GM20431 (cell line): ENCODE results near the gene MRTFB.

Experiments used
- in situ Hi-C: fragments of 300-500 bp; cut with MseI, MboI; formaldehyde crosslinking; loops from one replicate; pipeline ENCODE4 v1.15.0; 2020; ENCODE audit warnings: low sequenced_read_pairs; ENCODE audit not compliant: unreplicated experiment

Gene MRTFB

DNA sequence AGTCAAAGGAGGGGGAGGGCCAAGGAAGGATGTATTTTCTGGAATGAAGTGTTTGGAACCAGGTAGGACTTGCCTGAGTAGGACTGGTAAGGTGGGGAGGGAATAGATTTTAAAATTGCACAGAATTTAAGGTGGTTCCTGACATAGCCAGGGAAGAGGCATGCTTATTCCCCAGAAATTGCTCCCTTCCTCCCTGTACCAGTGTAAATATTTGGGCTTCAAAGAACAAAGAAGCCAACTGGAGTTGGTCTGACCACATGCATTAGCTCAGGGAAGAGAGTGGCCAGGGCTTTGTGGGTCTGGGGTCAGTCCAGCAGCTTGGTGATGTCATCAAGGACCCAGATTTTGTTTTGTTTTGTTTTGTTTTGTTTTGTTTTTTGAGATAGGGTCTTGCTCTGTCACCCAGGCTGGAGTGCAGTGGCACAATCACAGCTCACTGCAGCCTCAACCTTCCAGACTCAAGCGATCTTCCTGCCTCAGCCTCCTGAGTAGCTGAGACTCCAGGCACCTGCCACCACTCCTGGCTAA, 9.3 kb upstream of the MRTFB start:
- in situ Hi-C loops, result loop anchor here (10.0 kb wide), 1 partner anchor 137 kb away; the partner anchor contains the start of gene ERCC4

DNA sequence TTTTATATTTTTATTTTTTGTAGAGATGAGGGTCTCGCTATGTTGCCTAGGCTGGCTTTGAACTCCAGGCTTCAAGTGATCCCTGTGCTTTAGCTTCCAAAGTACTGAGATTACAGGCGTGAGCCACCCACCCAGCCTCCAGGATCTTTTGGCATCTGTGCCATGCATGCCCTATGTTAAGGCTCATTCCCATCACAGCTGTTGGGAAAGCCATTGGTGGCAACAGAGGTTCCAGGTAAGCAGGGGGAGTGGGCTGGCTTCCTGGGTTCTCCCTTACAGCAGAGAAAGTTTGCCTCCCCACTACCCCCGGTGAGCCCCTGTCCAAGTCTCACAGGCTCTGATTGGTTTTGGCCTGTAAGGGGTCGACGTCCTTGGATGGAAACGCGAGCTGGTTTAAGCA, 8.9 kb upstream of the MRTFB start:
- in situ Hi-C loops, result loop anchor here (10.0 kb wide), 1 partner anchor 137 kb away; the partner anchor contains the start of gene ERCC4

DNA sequence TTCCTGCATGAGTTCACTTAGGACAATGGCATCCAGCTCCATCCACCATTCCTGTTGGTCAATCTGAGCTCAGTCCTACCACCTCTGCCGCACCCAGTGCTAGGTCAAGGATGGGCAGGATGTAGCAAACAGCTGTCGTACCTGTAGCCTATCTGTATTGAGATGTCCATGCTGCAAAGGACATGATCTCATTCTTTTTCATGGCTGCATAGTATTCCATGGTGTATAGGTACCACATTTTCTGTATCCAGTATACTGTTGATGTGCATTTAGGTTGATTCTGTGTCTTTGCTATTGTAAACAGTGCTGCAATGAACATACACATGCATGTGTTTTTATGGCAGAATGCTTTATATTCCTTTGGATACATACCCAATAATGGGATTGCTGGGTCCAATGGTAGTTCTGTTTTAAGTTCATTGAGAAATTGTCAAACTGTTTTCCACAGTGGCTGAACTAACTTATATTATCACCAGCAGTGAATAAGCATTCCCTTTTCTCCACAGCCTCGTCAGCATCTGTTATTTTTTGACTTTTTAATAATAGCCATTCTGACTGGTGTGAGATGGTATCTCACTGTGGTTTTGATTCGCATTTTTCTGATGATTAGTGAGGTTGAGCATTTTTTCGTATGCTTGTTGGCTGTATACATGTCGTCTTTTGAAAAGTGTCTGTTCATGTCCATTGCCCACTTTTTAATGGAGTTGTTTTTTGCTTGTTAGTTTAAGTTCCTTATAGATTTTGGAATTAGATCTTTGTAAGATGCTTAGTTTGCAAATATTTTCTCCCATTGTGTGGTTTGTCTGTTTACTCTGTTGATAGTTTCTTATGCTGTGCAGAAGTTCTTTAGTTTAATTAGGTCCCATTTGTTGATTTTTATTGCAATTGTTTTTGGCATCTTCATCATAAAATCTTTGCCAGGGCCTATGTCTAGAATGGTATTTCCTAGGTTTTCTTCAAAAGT, 7.2 kb upstream of the MRTFB start:
- in situ Hi-C loops, result loop anchor here (10.0 kb wide), 1 partner anchor 139 kb away; the partner anchor contains the start of gene ERCC4

DNA sequence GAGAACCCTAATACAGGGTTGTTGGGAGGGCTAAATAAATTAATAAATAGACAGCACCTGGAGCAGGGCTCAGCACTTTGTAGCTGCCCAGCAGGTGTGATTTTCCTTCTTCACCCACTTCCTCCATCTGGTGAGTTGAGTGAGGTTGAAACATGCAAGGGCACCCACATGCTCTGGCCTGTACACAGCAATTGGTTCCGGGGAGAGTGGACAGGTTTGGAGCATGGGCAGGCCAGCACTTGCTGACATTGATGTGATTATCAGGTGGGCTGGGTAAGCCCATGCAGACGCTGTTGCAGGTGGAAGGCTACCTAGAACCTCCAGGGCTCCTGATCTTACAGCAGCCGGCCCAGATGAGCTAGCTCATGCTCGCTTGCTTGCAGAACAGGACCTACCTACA, 1.3 kb upstream of the MRTFB start:
- in situ Hi-C loops, result loop anchor here (10.0 kb wide), 1 partner anchor 145 kb away; the partner anchor contains the start of gene ERCC4

DNA sequence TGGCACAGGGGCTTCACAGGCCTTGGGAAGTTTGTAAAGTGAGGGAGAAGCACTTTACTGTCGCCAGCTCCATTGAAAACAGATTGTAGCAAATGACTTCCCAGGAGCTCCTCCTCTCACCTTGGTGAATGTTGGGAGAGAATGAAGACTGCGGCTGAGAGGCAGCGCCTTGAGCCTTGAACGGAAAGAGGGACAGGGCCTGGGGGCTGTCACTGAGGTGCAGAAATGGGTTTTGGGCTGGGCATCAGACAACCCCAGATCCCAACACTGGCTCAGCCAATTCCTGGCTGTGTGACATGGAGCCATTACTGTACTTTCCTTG, 603 bp upstream of the MRTFB start:
- in situ Hi-C loops, result no loop called here

- in situ Hi-C loops, result no loop called here
Observed at GRCh38 chr16:14071576-14072271, 605 bp downstream of the MRTFB start.

DNA sequence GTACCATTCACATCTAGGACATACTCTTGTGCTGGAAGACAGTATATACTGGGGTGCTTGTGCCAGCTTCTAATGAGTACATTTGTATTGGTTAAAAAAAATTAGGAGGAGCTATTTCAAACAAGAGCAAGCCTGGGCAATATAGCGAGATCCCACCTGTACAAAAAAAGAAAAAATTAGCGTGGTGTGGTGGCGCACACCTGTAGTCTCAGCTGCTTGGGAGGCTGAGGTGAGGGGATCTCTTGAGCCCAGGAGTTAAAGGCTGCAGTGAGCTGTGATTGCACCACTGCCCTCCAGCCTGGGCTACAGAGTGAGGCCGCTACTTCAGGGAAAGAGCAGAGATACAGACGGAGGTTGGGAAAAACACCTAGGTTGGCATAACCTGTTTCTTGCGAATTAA, 1.2 kb downstream of the MRTFB start:
- in situ Hi-C loops, result no loop called here

DNA sequence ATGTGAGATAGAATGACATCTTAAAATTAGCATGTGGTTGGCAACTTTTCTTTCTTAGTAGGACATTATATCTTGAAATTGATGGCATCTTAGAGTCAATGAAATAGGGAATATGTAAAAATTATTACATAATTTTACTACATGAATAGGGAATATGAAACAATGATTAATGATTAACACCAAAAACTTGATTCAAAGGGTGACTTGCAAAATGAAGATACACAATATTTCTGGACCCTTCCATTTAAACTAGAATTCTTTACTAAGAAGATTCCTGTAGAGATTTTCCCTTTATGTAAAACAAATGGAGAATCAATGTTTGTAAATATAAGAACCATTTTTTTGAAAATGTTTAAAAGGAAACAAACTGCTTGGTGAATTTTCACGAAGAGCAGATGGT, 3.4 kb downstream of the MRTFB start:
- in situ Hi-C loops, result no loop called here

- in situ Hi-C loops, result no loop called here
Observed at GRCh38 chr16:14077918-14078317, 6.8 kb downstream of the MRTFB start.

- in situ Hi-C loops, result no loop called here
Observed at GRCh38 chr16:14086477-14086876, 15.4 kb downstream of the MRTFB start.

- in situ Hi-C loops, result no loop called here
Observed at GRCh38 chr16:14087181-14087580, 16.1 kb downstream of the MRTFB start.

GRCh38 chr16:14087590-14088154, 16.6 kb downstream of the MRTFB start:
- in situ Hi-C loops, result no loop called here

DNA sequence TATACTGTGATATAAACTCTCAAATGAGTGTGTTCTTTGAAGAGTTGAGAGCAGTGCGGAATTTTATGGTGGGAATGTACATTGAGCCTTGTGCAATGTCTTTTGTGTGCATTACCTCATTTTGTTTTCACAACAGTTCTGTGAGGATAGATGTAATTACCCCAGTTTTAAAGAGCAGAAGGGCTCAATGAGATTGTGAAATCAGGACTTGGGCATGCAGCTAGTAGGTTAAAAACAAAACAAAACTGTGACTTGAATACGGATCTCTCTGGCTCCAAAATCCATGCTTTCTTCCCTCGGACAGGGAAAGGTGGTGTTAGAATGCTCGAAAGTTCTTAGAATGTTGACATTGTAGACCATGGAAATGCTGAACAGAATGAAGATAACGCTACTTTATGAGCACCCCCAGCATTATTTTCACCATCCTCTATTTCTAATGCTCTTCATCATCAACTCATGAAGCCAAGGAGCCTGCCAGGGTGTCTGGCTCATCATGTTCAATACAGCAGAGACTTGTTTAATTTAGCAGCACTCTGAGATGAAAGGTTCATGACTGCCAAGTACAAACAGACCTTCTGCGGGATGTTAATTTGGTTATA, 17.1 kb downstream of the MRTFB start:
- in situ Hi-C loops, result no loop called here

GRCh38 chr16:14089283-14089823, 18.2 kb downstream of the MRTFB start:
- in situ Hi-C loops, result no loop called here

GRCh38 chr16:14092561-14092960, 21.4 kb downstream of the MRTFB start:
- in situ Hi-C loops, result no loop called here

DNA sequence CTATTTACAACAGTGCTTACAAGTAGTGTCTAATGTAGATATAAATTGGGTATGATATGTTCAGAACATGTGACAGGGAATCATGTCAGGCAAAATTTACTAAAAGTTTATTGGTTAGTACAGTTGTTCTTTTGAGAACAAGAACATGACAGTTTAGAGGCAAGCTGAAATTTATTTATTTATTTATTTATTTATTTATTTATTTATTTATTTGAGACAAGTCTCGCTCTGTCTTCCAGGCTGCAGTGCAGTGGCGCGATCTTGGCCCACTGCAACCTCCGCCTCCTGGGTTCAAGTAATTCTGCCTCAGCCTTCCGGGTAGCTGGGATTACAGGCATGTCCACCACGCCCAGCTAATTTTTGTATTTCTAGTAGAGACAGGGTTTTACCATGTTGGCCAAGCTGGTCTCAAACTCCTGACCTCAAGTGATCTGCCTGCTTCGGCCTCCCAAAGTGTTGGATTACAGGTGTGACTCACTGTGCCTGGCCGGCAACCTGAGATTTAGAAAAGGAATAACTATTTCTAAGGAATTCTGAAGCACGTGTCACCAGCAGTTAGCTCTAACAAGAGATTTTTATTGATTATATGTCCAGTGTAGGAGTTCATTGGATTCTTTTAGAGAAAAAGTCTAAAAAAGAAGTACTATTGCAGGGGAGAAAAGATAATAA, 24.9 kb downstream of the MRTFB start:
- in situ Hi-C loops, result no loop called here

GRCh38 chr16:14097182-14097959, 26.3 kb downstream of the MRTFB start:
- in situ Hi-C loops, result no loop called here

GRCh38 chr16:14098081-14098480, 27.0 kb downstream of the MRTFB start:
- in situ Hi-C loops, result no loop called here

DNA sequence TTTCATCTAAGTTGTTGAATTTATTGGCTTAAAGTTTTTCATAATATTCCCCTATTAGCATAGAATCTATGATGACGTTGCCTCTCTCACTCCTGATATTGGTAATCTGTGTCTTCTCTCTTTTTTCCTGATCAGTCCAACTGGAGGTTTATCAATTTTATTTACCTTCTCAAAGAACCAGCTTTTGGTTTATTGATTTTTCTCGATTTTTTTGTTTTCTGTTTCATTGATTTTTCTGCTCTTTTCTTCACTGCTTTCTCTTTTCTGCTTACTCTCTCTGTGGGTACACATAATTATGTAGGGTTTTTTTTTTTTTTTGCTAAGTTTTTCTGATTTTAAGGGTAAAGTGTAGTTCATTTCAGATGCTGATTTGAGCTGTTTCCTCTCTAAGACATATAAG, 29.7 kb downstream of the MRTFB start:
- in situ Hi-C loops, result no loop called here
